K562 (cell line): ENCODE data around the gene FAM120B. TPM values are rescaled to one million over a fixed set of nuclear protein-coding genes. Genes with fewer than 3 reads are reported as not detected.

Experiments used
- ATF3 ChIP-seq, 2 experiments: fragments of 450-650 bp in 1 of 2; sonication (generic) in 1 of 2; formaldehyde crosslinking in 1 of 2; IDR thresholded peaks in 1 of 2; conservative IDR thresholded peaks in 1 of 2; 2 replicates each; pipeline versions ENCODE4 v1.6.1 to v1.8.1; 2016 to 2023; ENCODE audit warnings: mild to moderate bottlenecking in 2 of 2, moderate library complexity in 2 of 2, inconsistent platforms in 1 of 2, missing genetic modification reagents in 1 of 2
- CBX8 ChIP-seq: fragments of 200-600 bp; sonication (generic); IDR thresholded peaks from 2 replicates; pipeline ENCODE4 v1.6.1; 2012; ENCODE audit warnings: borderline replicate concordance, mixed run types, low read depth, mild to moderate bottlenecking, moderate library complexity, mixed read lengths, low read length, control low read depth, inconsistent platforms; ENCODE audit not compliant: poor library complexity, severe bottlenecking; ENCODE audit errors: extremely low read depth
- CHD2 ChIP-seq: IDR thresholded peaks from 2 replicates; pipeline ENCODE4 v1.6.1; 2011; ENCODE audit warnings: low read depth, low read length
- CLOCK ChIP-seq: fragments of 250-450 bp; sonication (Bioruptor Pico); IDR thresholded peaks from 2 replicates; pipeline ENCODE4 v1.4.0; 2020; ENCODE audit warnings: mild to moderate bottlenecking, moderate library complexity, borderline replicate concordance
- ELK3 ChIP-seq: fragments of 450-650 bp; formaldehyde crosslinking; IDR thresholded peaks from 2 replicates; pipeline ENCODE4 v1.4.0; 2020; ENCODE audit warnings: mild to moderate bottlenecking
- FIP1L1 ChIP-seq: fragments of 200-400 bp; formaldehyde crosslinking; IDR thresholded peaks from 2 replicates; pipeline ENCODE4 v1.6.1; 2018; ENCODE audit warnings: mild to moderate bottlenecking, low read depth, low read length; ENCODE audit not compliant: poor library complexity, severe bottlenecking
- GTF2B ChIP-seq: IDR thresholded peaks from 2 replicates; pipeline ENCODE4 v1.6.1; 2011; ENCODE audit not compliant: insufficient read length; ENCODE audit errors: extremely low read depth
- HMGXB4 ChIP-seq: sonication (generic); formaldehyde crosslinking; IDR thresholded peaks from 2 replicates; pipeline ENCODE4 v1.8.1; 2023; ENCODE audit warnings: mild to moderate bottlenecking, missing genetic modification reagents
- HNRNPLL ChIP-seq: fragments of 200-400 bp; formaldehyde crosslinking; IDR thresholded peaks from 2 replicates; pipeline ENCODE4 v1.6.1; 2017; ENCODE audit warnings: low read length, low read depth, mild to moderate bottlenecking; ENCODE audit not compliant: poor library complexity, severe bottlenecking
- HOXB6 ChIP-seq: fragments of 250-450 bp; sonication (Bioruptor Pico); IDR thresholded peaks from 2 replicates; pipeline ENCODE4 v1.5.1; 2022; ENCODE audit warnings: mild to moderate bottlenecking, borderline replicate concordance
- RBM15 ChIP-seq: fragments of 200-400 bp; formaldehyde crosslinking; IDR thresholded peaks from 2 replicates; pipeline ENCODE4 v1.6.1; 2018; ENCODE audit warnings: mild to moderate bottlenecking, low read length, moderate library complexity; ENCODE audit not compliant: insufficient read depth
- SNIP1 ChIP-seq: fragments of 450-650 bp; IDR thresholded peaks from 2 replicates; pipeline ENCODE4 v1.7.1; 2017; ENCODE audit warnings: low read depth, mild to moderate bottlenecking
- TEAD4 ChIP-seq, 2 experiments: sonication (generic) in 1 of 2; formaldehyde crosslinking in 1 of 2; IDR thresholded peaks; 2 replicates each; pipeline versions ENCODE4 v1.6.1 to v1.8.0; 2012 to 2022; ENCODE audit warnings: borderline replicate concordance in 1 of 2, inconsistent platforms in 1 of 2, low read length in 1 of 2, mild to moderate bottlenecking in 1 of 2, missing genetic modification reagents in 1 of 2
- WHSC1 ChIP-seq: IDR thresholded peaks from one replicate; pipeline ENCODE4 v1.6.1; 2012; ENCODE audit warnings: low read length, control low read depth, inconsistent platforms
- XRCC4 ChIP-seq: IDR thresholded peaks from one replicate; pipeline ENCODE4 v1.6.1; 2011; ENCODE audit not compliant: insufficient read depth, insufficient read length; ENCODE audit errors: extremely low read depth
- ZNF507 ChIP-seq: conservative IDR thresholded peaks from 2 replicates; pipeline ENCODE4 v1.6.1; 2017; ENCODE audit warnings: missing genetic modification characterization, missing compliant biosample characterization
- ZNF695 ChIP-seq: fragments of 450-650 bp; formaldehyde crosslinking; IDR thresholded peaks from 2 replicates; pipeline ENCODE4 v1.4.0; 2020; ENCODE audit warnings: mild to moderate bottlenecking, moderate library complexity
- ZZZ3 ChIP-seq: fragments of 450-650 bp; IDR thresholded peaks from 2 replicates; pipeline ENCODE4 v1.6.1; 2016; ENCODE audit warnings: antibody characterized with exemption, mild to moderate bottlenecking, moderate library complexity
- polyA plus RNA-seq, 8 experiments: library from polyadenylated mRNA; depleted of rRNA in 4 of 8; stranded (reverse) in 5 of 8; unstranded in 3 of 8; fragments of >200 nt; fragmentation: Nextera tagmentation in 2 of 8; fragmentation: Illumina TruSeq in 1 of 8; extraction: Ambion mirVana in 2 of 8; extraction: Trizol in 1 of 8; gene quantifications; 2 replicates each; pipeline versions ENCODE4 v1.2.1 to v1.2.3, GENCODE V29; 2011 to 2014; ENCODE audit warnings: inconsistent platforms in 1 of 8, missing spikeins in 1 of 8
- total RNA-seq, 7 experiments: library from RNA; depleted of rRNA in 6 of 7; stranded (reverse); fragments of >200 nt in 6 of 7; fragmentation: Illumina TruSeq in 2 of 7; extraction: Trizol in 2 of 7; gene quantifications; 2 replicates each; pipeline versions ENCODE4 v1.2.1 to v1.2.3, GENCODE V29; 2011 to 2021; ENCODE audit warnings: low replicate concordance in 1 of 7

The FAM120B gene
- total and polyA plus RNA-seq, 9 of the 15 experiments (the other 6 are each of a cell fraction or from before 2014, with no cell fraction given) = 3.5 to 22.6 (median 14.7) TPM

GRCh38 chr6:170295510-170296422 is 10.8 kb upstream of the FAM120B start (continued):
- TF ChIP-seq CLOCK (CRISPR knock-in tag) = no peak
- peak; percentile 76 for TF ChIP-seq HNRNPLL
- peak; percentile 72 for TF ChIP-seq CHD2
- no peak for TF ChIP-seq HMGXB4 (CRISPR knock-in tag)
- no peak for TF ChIP-seq TEAD4 (IDR thresholded peaks at IDR 0.05; ENCODE audit: low read length)
- no peak for TF ChIP-seq TEAD4 (CRISPR knock-in tag; IDR thresholded peaks at IDR 0.05; ENCODE audit: borderline replicate concordance)
- TF ChIP-seq CBX8 = peak; percentile 52
- TF ChIP-seq SNIP1 = no peak
- TF ChIP-seq FIP1L1 = peak; percentile 25
- TF ChIP-seq ZZZ3 = no peak
- no peak for TF ChIP-seq ZNF507 (tag)
- no peak for TF ChIP-seq ELK3 (CRISPR knock-in tag)
- TF ChIP-seq HOXB6 (CRISPR knock-in tag) = no peak
- TF ChIP-seq GTF2B = no peak
- TF ChIP-seq ATF3 (IDR thresholded peaks at IDR 0.05) = no peak
- no peak for TF ChIP-seq ATF3 (CRISPR knock-in tag; conservative IDR thresholded peaks at IDR 0.05)
- TF ChIP-seq RBM15 = no peak
- TF ChIP-seq XRCC4 = no peak
- no peak for TF ChIP-seq WHSC1
- no peak for TF ChIP-seq ZNF695 (CRISPR knock-in tag)
